HL-60/S4 treated with phorbol 12-myristate 13-acetate at 8.2 ng/mL for 4 days and 3 days (cell line): ENCODE data around the gene TEX264.

ENCODE experiments used
- in situ Hi-C: fragments of 300-500 bp; cut with MboI; formaldehyde crosslinking; loops from 2 replicates; pipeline ENCODE4 v1.15.0; 2022; ENCODE audit warnings: low sequenced_read_pairs

Gene TEX264

DNA sequence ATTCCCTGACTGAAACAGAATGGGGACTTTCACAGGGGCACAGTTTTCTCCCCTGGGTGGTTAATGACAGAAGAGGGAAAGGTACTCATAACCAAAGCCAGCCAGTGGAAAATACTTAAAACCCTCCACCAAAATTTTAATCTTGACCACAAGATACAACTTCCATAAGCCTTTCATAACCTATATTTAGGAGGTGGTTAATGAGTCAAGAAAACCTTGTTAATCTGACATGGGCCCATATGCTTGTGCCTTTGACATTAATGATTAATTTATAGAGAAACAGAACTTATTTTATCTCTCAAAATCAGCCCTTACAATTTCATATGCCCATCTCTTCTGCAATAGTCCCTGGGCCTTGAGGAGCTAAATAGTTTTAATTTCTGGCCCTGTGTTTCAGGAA, 76.8 kb downstream of the TEX264 start:
- in situ Hi-C loops, result no loop called here

DNA sequence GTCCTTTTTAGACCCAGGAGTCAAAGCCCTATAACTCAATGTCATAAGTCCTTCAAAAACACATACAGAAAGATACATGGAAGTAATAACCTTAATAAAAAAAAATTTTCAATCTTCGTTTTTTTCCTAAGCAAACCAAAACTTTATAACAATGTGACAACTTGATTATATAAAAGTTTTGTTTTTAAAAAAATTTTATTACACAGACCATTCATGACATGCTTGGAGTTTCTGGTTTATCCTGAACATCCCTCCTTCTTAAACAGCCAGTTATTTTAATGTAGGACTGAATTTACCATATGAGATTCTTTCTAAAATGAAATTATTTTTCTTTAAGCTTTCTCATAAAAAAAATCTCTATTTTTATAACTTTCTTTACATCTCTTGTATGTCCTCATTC, 77.3 kb downstream of the TEX264 start:
- in situ Hi-C loops, result no loop called here

DNA sequence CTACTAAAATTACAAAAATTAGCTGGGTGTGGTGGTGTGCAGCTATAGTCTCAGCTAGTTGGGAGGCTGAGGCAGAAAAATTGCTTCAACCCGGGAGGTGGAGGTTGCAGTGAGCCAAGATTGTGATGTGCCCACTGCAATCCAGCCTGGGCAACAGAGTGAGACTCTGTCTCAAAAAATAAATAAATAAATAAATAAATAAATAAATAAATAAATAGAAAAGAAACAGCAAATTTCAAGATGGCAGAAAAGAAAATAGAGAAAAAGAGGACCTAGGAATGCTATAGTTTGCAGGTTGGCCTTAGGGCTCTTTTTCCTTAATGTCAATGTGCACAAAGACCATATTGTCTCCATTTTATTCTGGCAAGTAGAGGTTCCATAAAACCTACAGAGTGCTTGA, 79.8 kb downstream of the TEX264 start:
- in situ Hi-C loops, result no loop called here

DNA sequence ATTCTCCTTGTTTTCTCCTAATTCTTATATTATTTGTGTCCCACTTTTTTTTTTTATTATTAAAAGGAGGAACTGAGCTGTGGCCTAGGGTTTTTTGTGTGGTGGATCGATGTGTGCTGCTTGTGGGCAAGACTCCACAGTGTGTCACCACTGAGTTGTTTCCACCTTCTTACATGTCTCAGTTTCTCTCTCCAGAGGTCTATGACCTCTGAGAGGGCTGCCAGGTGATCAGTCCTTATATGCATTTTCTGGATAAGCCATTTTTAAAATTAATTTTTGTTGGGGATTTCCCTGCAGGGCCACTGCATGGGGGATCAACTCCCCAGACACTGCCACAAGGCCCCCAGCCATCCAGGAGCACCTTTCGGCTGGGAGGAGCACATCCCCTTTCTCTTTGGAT, 80.2 kb downstream of the TEX264 start:
- in situ Hi-C loops, result no loop called here
